ENCODE data around the gene KNL1.

DNA sequence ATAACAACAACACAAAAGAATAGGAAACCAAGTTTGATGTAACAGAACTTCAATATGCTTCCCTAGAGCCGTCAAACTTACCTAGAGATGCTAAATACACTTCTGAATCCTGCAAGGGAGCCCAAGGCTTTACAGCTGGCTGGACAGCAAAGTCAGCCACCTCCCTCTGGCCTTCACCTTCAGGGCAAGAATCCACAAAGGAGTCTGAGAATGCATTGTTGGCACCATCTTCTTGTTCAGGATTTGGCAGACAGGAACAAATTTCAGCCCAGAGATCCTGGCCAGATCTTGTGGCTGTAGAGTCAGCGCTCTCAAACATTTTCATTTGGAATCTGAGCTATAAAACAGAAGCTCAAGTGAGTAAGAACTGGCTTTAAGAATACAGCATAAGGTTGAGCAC lies 31.4 kb upstream of the KNL1 start:
- TF ChIP-seq JUN (IDR thresholded peaks at IDR 0.05; ENCODE audit: low read depth, low read length) (no peak), POLR2AphosphoS5 (IDR thresholded peaks at IDR 0.05; ENCODE audit: low read depth, low read length) (no peak)
- TF ChIP-seq, protein P1, sequence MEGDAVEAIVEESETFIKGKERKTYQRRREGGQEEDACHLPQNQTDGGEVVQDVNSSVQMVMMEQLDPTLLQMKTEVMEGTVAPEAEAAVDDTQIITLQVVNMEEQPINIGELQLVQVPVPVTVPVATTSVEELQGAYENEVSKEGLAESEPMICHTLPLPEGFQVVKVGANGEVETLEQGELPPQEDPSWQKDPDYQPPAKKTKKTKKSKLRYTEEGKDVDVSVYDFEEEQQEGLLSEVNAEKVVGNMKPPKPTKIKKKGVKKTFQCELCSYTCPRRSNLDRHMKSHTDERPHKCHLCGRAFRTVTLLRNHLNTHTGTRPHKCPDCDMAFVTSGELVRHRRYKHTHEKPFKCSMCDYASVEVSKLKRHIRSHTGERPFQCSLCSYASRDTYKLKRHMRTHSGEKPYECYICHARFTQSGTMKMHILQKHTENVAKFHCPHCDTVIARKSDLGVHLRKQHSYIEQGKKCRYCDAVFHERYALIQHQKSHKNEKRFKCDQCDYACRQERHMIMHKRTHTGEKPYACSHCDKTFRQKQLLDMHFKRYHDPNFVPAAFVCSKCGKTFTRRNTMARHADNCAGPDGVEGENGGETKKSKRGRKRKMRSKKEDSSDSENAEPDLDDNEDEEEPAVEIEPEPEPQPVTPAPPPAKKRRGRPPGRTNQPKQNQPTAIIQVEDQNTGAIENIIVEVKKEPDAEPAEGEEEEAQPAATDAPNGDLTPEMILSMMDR (IDR thresholded peaks at IDR 0.05; ENCODE audit: control extremely low read depth in 1 of 3, insufficient read depth in 1 of 3, low read depth in 1 of 3, low read length in 3 of 3) = no peak
- TF ChIP-seq, protein P2, sequence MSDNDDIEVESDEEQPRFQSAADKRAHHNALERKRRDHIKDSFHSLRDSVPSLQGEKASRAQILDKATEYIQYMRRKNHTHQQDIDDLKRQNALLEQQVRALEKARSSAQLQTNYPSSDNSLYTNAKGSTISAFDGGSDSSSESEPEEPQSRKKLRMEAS (IDR thresholded peaks at IDR 0.05) = no peak

Data from H1 (cell line).